ENCODE data around the gene TPBGL. TPM values are rescaled to one million over a fixed set of nuclear protein-coding genes. Genes with fewer than 3 reads are reported as not detected.
A peak's percentile ranks its signal among the peaks of the same experiment; 100 is the strongest.

The TPBGL gene
- total RNA-seq, 2 donors from 2014 or later, result 0.26 to 0.40 TPM

- H3K36me3 Mint-ChIP-seq (ENCODE audit: low read depth), result peaks cover 4% of the 10 kb centered on the region
- no peak for ATAC-seq (replicated peaks)
- H3K4me1 Mint-ChIP-seq, result no peaks in the 10 kb centered on the region
- H3K27me3 Mint-ChIP-seq, result peaks cover 15% of the 10 kb centered on the region
- H3K9me3 Mint-ChIP-seq, result no peaks in the 10 kb centered on the region
- H3K27ac Mint-ChIP-seq, result no peak overlapping the region
- no peak overlapping the region for H3K4me3 Mint-ChIP-seq
These were observed 6.2 kb downstream of the TPBGL start for GRCh38 chr11:75246671-75247350.

GRCh38 chr11:75248924-75249256, 8.3 kb downstream of the TPBGL start:
- Mint-ChIP-seq H3K4me3 (no peak overlapping the region), H3K4me1 (no peaks in the 10 kb centered on the region), H3K27ac (no peak overlapping the region), H3K9me3 (no peaks in the 10 kb centered on the region), H3K27me3 (peaks cover 4% of the 10 kb centered on the region), H3K36me3 (ENCODE audit: low read depth) (no peaks in the 10 kb centered on the region)
- ATAC-seq (replicated peaks), result no peak

- Mint-ChIP-seq H3K4me3 (no peak overlapping the region), H3K27ac (no peak overlapping the region), H3K9me3 (no peaks in the 10 kb centered on the region), H3K27me3 (peaks cover 4% of the 10 kb centered on the region), H3K4me1 (no peaks in the 10 kb centered on the region), H3K36me3 (ENCODE audit: low read depth) (no peaks in the 10 kb centered on the region)
- no peak for ATAC-seq (replicated peaks)
These were observed 9.1 kb downstream of the TPBGL start for GRCh38 chr11:75249704-75250103.

GRCh38 chr11:75254326-75254725, 13.8 kb downstream of the TPBGL start:
- ATAC-seq (replicated peaks), result no peak
- H3K4me1 Mint-ChIP-seq, result no peaks in the 10 kb centered on the region
- peaks cover 4% of the 10 kb centered on the region for H3K27me3 Mint-ChIP-seq
- H3K4me3 Mint-ChIP-seq, result no peak overlapping the region
- H3K36me3 Mint-ChIP-seq (ENCODE audit: low read depth), result no peaks in the 10 kb centered on the region
- no peaks in the 10 kb centered on the region for H3K9me3 Mint-ChIP-seq
- H3K27ac Mint-ChIP-seq, result no peak overlapping the region

- no peaks in the 10 kb centered on the region for H3K9me3 Mint-ChIP-seq
- no peak overlapping the region for H3K4me3 Mint-ChIP-seq
- no peaks in the 10 kb centered on the region for H3K36me3 Mint-ChIP-seq (ENCODE audit: low read depth)
- H3K4me1 Mint-ChIP-seq, result peaks cover 21% of the 10 kb centered on the region
- peak overlapping the region; percentile 74 for H3K27ac Mint-ChIP-seq
- no peaks in the 10 kb centered on the region for H3K27me3 Mint-ChIP-seq
- ATAC-seq (replicated peaks), result no peak
These were observed 20.0 kb downstream of the TPBGL start for GRCh38 chr11:75260396-75261170.

- Mint-ChIP-seq H3K4me1 (peaks cover 21% of the 10 kb centered on the region), H3K27me3 (no peaks in the 10 kb centered on the region), H3K4me3 (no peak overlapping the region), H3K9me3 (no peaks in the 10 kb centered on the region), H3K27ac (peak overlapping the region; percentile 74), H3K36me3 (ENCODE audit: low read depth) (no peaks in the 10 kb centered on the region)
- no peak for ATAC-seq (replicated peaks)
These were observed 21.4 kb downstream of the TPBGL start for GRCh38 chr11:75261902-75262361.

GRCh38 chr11:75262436-75262835, 21.9 kb downstream of the TPBGL start:
- no peak for ATAC-seq (replicated peaks)
- Mint-ChIP-seq H3K4me3 (no peak overlapping the region), H3K4me1 (peaks cover 21% of the 10 kb centered on the region), H3K27me3 (no peaks in the 10 kb centered on the region), H3K9me3 (no peaks in the 10 kb centered on the region), H3K27ac (no peak overlapping the region), H3K36me3 (ENCODE audit: low read depth) (no peaks in the 10 kb centered on the region)

GRCh38 chr11:75262961-75263852, 22.6 kb downstream of the TPBGL start:
- Mint-ChIP-seq H3K4me3 (no peak overlapping the region), H3K36me3 (ENCODE audit: low read depth) (no peaks in the 10 kb centered on the region), H3K9me3 (no peaks in the 10 kb centered on the region), H3K27ac (peak overlapping the region; percentile 41), H3K4me1 (peaks cover 21% of the 10 kb centered on the region), H3K27me3 (no peaks in the 10 kb centered on the region)
- no peak for ATAC-seq (replicated peaks)

GRCh38 chr11:75263944-75264349, 23.4 kb downstream of the TPBGL start:
- peaks cover 21% of the 10 kb centered on the region for H3K4me1 Mint-ChIP-seq
- H3K27me3 Mint-ChIP-seq, result no peaks in the 10 kb centered on the region
- H3K36me3 Mint-ChIP-seq (ENCODE audit: low read depth), result no peaks in the 10 kb centered on the region
- ATAC-seq (replicated peaks), result peak; percentile 75
- no peak overlapping the region for H3K4me3 Mint-ChIP-seq
- H3K27ac Mint-ChIP-seq, result peak overlapping the region; percentile 41
- H3K9me3 Mint-ChIP-seq, result no peaks in the 10 kb centered on the region

- Mint-ChIP-seq H3K4me3 (no peak overlapping the region), H3K9me3 (no peaks in the 10 kb centered on the region), H3K36me3 (ENCODE audit: low read depth) (no peaks in the 10 kb centered on the region), H3K27ac (peak overlapping the region; percentile 41), H3K4me1 (peaks cover 21% of the 10 kb centered on the region), H3K27me3 (no peaks in the 10 kb centered on the region)
- peak; percentile 16 for ATAC-seq (replicated peaks)
These were observed 23.8 kb downstream of the TPBGL start for GRCh38 chr11:75264356-75264755.

- ATAC-seq (replicated peaks), result no peak
- peak overlapping the region; percentile 41 for H3K27ac Mint-ChIP-seq
- H3K36me3 Mint-ChIP-seq (ENCODE audit: low read depth), result no peaks in the 10 kb centered on the region
- no peak overlapping the region for H3K4me3 Mint-ChIP-seq
- H3K4me1 Mint-ChIP-seq, result peaks cover 21% of the 10 kb centered on the region
- H3K9me3 Mint-ChIP-seq, result no peaks in the 10 kb centered on the region
- H3K27me3 Mint-ChIP-seq, result no peaks in the 10 kb centered on the region
These were observed 24.4 kb downstream of the TPBGL start for GRCh38 chr11:75264971-75265370.

GRCh38 chr11:75265851-75266531, 25.4 kb downstream of the TPBGL start:
- Mint-ChIP-seq H3K27me3 (no peaks in the 10 kb centered on the region), H3K36me3 (ENCODE audit: low read depth) (no peaks in the 10 kb centered on the region), H3K9me3 (no peaks in the 10 kb centered on the region), H3K4me1 (peaks cover 20% of the 10 kb centered on the region), H3K4me3 (no peak overlapping the region), H3K27ac (peak overlapping the region; percentile 73)
- ATAC-seq (replicated peaks), result no peak

- Mint-ChIP-seq H3K27me3 (no peaks in the 10 kb centered on the region), H3K9me3 (no peaks in the 10 kb centered on the region), H3K4me1 (peaks cover 15% of the 10 kb centered on the region), H3K36me3 (ENCODE audit: low read depth) (no peaks in the 10 kb centered on the region), H3K27ac (no peak overlapping the region), H3K4me3 (no peak overlapping the region)
- ATAC-seq (replicated peaks), result no peak
These were observed 26.8 kb downstream of the TPBGL start for GRCh38 chr11:75267171-75267970.
